ENCODE measurements around the gene CSF2.

DNA sequence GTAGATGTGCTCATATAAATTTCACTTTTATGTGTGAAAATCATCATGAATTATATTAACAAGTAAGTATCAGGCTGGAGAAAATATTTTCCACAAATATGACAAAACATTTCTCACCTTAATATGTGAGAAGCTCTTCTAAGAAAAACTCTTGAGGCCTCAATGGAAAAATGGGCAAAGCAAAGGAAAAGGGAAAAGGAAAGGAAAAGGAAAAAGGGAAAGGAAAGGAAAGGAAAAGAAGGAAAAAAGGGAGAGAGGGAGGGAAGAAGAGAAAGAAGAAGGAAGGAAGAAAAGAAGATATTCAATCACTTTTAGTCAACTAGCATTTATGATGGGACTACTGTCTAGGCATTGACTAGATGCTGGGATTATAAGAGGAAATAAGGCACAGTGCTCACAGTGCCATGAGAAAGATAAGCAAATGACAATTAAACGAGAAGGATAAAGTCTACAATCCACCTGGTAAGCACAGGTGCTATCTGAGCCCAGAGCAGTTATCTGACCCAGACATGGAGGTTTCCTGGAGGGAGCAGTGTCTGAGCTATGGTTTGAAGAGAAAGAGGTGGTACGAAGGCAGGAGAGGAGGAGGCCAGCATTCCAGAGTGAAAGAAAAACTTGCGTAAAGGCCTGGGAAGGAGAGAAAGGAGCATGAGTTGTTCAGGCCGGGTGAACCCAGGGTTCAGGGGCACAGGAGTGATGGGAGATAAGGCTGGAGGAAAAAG, 43.8 kb upstream of the CSF2 start:
- TF ChIP-seq, protein P1, sequence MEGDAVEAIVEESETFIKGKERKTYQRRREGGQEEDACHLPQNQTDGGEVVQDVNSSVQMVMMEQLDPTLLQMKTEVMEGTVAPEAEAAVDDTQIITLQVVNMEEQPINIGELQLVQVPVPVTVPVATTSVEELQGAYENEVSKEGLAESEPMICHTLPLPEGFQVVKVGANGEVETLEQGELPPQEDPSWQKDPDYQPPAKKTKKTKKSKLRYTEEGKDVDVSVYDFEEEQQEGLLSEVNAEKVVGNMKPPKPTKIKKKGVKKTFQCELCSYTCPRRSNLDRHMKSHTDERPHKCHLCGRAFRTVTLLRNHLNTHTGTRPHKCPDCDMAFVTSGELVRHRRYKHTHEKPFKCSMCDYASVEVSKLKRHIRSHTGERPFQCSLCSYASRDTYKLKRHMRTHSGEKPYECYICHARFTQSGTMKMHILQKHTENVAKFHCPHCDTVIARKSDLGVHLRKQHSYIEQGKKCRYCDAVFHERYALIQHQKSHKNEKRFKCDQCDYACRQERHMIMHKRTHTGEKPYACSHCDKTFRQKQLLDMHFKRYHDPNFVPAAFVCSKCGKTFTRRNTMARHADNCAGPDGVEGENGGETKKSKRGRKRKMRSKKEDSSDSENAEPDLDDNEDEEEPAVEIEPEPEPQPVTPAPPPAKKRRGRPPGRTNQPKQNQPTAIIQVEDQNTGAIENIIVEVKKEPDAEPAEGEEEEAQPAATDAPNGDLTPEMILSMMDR (IDR thresholded peaks at IDR 0.05; ENCODE audit: insufficient read depth, low read length) = no peak
- TF ChIP-seq GABPA (IDR thresholded peaks at IDR 0.05; ENCODE audit: low read depth) (no peak), POLR2AphosphoS5 (IDR thresholded peaks at IDR 0.05; ENCODE audit: low read depth) (no peak)
- TF ChIP-seq, protein P2, sequence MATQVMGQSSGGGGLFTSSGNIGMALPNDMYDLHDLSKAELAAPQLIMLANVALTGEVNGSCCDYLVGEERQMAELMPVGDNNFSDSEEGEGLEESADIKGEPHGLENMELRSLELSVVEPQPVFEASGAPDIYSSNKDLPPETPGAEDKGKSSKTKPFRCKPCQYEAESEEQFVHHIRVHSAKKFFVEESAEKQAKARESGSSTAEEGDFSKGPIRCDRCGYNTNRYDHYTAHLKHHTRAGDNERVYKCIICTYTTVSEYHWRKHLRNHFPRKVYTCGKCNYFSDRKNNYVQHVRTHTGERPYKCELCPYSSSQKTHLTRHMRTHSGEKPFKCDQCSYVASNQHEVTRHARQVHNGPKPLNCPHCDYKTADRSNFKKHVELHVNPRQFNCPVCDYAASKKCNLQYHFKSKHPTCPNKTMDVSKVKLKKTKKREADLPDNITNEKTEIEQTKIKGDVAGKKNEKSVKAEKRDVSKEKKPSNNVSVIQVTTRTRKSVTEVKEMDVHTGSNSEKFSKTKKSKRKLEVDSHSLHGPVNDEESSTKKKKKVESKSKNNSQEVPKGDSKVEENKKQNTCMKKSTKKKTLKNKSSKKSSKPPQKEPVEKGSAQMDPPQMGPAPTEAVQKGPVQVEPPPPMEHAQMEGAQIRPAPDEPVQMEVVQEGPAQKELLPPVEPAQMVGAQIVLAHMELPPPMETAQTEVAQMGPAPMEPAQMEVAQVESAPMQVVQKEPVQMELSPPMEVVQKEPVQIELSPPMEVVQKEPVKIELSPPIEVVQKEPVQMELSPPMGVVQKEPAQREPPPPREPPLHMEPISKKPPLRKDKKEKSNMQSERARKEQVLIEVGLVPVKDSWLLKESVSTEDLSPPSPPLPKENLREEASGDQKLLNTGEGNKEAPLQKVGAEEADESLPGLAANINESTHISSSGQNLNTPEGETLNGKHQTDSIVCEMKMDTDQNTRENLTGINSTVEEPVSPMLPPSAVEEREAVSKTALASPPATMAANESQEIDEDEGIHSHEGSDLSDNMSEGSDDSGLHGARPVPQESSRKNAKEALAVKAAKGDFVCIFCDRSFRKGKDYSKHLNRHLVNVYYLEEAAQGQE (IDR thresholded peaks at IDR 0.05; ENCODE audit: insufficient replicate concordance, low read depth) = no peak

All from HL-60 (cell line).